AG10803 (cell line): Measurements from ENCODE around the gene STK24.
A peak's percentile ranks its signal among the peaks of the same experiment; 100 is the strongest.
"Not testable (repeated sequence)": the region's sequence is repeated elsewhere in the genome, so short reads cannot be mapped to it uniquely, and the experiment has no call there.

Experiments
- DNase-seq: peaks from one replicate; pipeline ENCODE4 v3.0.0; 2010; ENCODE audit warnings: low read depth
- H3K4me3 ChIP-seq: 2 replicates; pipeline ENCODE4 v1.5.1; 2011; ENCODE audit warnings: mild to moderate bottlenecking, low read length, control low read depth
- TF ChIP-seq, protein P1 (sequence below): conservative IDR thresholded peaks from 2 replicates; pipeline ENCODE4 v1.5.1; 2011; ENCODE audit warnings: mild to moderate bottlenecking, low read length, control low read depth, inconsistent platforms

STK24 gene

DNA sequence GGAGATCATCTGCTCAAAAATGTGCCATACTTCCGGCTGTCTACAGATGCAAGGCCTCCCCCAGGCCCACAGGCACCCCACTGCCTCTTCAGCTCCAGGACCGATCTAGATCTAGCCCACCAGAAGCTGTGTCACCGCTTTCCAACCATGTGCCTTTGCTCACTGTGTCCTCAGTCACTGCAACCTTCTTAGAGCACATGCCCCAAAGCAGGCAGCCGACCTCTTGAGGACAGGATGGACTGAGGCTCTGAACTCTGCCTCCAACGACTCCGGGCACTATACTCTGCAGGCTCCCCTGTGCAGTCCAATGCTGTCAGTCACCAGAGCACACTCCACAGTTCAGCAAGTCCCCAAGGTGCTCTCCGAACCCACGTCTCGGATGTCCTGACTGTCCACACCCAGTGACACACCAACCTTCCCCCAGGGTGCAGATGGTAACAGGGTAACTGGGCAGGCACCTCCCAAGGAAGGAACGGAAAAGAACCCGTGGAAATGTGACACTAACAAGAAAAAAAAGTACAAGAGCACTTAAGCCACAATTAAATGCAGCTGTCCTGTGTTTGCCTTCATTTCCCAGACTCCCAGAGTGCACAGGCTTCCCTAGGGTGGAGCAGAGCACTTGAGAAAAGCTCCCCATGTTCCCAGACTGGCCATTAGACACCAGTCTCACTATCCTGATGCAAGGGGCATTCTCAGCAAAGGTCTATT lies 4.8 kb downstream of the STK24 start:
- H3K4me3 ChIP-seq, result peak overlapping the region; percentile 45
- TF ChIP-seq, protein P1, sequence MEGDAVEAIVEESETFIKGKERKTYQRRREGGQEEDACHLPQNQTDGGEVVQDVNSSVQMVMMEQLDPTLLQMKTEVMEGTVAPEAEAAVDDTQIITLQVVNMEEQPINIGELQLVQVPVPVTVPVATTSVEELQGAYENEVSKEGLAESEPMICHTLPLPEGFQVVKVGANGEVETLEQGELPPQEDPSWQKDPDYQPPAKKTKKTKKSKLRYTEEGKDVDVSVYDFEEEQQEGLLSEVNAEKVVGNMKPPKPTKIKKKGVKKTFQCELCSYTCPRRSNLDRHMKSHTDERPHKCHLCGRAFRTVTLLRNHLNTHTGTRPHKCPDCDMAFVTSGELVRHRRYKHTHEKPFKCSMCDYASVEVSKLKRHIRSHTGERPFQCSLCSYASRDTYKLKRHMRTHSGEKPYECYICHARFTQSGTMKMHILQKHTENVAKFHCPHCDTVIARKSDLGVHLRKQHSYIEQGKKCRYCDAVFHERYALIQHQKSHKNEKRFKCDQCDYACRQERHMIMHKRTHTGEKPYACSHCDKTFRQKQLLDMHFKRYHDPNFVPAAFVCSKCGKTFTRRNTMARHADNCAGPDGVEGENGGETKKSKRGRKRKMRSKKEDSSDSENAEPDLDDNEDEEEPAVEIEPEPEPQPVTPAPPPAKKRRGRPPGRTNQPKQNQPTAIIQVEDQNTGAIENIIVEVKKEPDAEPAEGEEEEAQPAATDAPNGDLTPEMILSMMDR, result no peak
- peak; percentile 87 for DNase-seq

DNA sequence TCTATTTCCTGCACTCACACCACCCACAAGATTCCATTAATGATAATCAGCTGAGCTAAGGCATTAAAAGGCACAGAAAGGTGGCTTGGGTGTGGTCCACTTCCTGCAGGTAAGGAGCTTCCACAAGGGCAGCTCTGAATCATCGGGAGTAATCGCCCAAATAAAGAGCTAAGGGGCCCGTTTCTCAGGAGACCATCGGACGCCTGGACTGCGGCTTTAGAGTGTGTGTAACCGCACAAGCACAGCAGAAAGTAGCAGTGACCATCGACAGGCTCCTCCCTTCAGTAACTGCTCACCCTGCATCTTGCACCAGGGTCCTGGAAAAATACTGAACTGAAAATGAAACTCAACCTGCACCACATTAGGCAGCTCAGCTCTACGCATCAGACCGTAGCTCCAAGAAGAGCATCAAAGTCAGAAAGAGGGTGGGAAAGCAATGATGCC lies 6.0 kb downstream of the STK24 start:
- H3K4me3 ChIP-seq, result peak overlapping the region; percentile 2
- no peak for DNase-seq
- TF ChIP-seq, protein P1, result no peak

DNA sequence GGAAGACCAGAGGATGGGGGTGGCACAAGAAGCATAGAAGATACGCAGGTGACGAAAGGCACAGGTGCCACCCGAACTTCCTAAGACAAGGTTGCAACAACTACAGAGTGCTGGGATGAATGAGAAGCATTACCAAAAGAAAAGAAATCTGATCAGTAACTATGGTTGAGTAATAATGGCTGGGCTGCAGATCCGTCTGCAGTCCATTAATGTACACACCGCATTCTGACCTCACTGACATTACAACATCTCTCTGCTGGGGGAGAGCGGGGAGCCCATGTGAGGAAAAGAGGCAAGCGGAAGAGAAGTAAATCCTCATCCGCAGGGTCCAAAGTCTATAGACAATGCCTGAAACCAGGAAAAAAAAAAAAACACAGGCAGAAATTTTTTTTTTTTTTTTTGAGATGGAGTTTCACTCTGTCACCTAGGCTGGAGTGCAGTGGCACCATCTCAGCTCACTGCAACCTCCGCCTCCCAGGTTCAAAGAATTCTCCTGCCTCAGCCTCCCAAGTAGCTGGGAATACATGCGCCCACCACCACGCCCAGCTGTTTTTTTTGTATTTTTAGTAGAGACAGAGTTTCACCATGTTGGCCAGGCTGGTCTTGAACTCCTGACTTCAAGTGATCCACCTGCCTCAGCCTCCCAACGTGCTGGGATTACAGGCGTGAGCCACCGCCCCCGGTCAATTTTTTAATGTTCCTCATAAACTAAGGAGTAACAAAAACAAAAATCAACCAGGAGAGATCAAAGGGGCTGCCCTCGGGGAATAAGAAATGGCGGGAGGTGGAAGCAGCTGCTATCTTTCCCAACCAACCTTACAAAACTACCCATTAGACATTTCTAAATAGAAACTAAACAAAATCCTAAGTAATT lies 7.2 kb downstream of the STK24 start:
- peak; percentile 77 for DNase-seq
- H3K4me3 ChIP-seq, result not testable (repeated sequence)

DNA sequence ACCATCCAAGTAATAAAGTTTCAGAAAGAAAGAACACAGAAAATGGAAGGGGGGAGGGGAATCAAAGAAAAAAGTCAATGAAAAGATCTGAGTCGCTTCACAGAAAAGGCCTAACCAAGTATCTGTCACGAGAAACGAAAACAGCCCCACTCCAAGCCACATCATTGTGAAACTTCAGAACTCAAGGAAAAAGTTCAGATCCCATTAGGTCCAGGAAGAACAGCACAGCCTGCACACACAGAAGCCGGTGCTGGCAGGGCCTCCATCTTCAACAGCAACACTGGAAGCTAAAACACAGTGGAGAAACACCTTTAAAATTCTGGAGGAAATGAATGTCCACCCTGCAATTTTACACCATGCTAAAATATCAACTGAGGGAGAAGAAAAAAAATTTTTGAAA lies 8.0 kb downstream of the STK24 start:
- DNase-seq, result no peak
- TF ChIP-seq, protein P1, result no peak

DNA sequence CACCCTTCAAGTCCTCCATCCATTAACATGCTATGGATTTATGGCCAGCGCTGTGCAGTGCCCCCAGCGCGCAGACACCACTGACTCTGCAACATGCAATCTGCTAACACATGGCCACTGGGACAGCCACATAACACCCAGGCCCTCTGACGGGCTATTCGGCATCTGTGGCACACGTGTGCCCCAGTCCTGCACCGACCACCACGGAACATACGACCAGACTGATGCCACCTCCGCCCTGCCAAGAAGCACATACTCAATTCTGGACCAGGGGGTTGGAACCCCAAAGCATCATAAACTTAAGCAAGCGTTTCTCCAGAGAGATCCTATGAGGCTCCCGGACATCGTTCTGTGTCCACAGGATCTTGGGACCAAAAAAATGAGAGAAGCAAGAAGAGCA lies 9.8 kb downstream of the STK24 start:
- TF ChIP-seq, protein P1, result no peak
- no peak overlapping the region for H3K4me3 ChIP-seq
- DNase-seq, result no peak

More for the DNA sequence above, 8.0 kb downstream of the STK24 start:
- no peak overlapping the region for H3K4me3 ChIP-seq

DNA sequence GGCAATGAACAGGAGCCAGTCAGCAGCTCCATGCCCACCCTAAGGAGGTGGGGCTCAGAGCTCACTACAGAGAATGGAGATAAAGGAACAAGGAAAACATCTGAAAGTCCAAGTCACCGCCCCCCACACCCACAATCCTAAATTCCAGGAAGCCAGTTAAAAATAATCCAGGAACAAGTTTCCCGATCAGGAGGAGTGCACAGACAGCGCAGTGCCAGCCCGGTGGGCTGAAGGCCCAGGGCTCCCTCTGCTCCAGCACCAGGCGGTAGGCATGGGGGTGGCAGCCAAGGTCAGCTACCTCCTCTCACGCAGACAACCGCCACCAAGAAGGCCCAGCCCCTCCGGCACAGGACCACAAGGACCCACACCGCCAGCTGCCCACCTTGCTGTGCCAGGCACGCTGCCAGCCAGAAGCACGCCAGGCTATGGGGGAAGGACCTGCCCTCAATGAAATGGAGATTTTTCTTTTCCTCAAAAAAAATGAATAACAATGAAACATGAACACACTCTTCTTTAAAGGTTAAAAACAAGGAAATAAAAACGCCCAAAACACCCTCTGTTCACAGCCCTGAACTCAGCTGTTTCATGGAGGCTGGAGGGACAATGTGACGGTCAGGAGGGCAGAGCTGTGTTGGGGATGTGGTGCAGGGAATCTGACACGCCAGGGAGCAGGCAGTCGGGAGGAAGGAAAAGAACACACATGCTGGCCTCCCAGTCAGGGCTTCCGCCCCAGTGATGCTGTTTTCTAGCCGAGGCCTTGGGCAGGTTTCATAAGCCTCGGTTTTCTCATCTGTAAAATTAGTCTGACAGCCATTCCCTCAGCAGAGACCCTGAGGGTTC lies 11.0 kb downstream of the STK24 start:
- TF ChIP-seq, protein P1, result no peak
- no peak for DNase-seq
- peak overlapping the region; percentile 24 for H3K4me3 ChIP-seq

DNA sequence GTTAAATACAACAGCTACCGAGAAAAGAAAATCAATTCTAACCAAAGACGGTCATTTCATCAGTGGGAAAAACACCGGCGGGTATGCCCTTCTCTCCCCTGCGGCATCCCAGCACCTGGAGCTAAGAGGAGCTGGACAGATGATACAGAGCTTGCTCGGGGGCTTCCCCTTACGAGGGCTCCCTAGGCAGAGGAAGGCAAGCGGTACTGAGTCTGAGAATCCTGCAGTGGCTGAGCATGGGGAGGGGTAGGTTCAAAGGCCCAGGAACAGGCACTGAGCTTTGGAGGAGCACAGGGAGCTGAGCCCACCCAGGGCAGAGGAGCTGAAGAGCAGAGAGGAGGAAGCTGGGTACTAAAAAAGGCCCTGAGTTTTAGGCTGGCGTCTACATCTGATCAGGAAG lies 12.7 kb downstream of the STK24 start:
- no peak for DNase-seq
- TF ChIP-seq, protein P1, result no peak

More for the DNA sequence above, 12.7 kb downstream of the STK24 start:
- H3K4me3 ChIP-seq, result no peak overlapping the region
